Mucosa of rectum (tissue), 2 donors: ENCODE results near the gene PPIL1.
A peak's percentile ranks its signal among the peaks of the same experiment; 100 is the strongest.

Source experiments
- H3K27ac ChIP-seq, 2 donors: one replicate each; pipeline ENCODE4 v1.7.0; 2013; ENCODE audit warnings: inconsistent platforms in 2 of 2, low read depth in 2 of 2, low read length in 2 of 2
- H3K27me3 ChIP-seq, 2 donors: one replicate each; pipeline ENCODE4 v1.7.0; 2013; ENCODE audit warnings: low read length in 2 of 2; ENCODE audit not compliant: control insufficient read depth in 2 of 2, insufficient read depth in 2 of 2
- H3K36me3 ChIP-seq, 2 donors: one replicate each; pipeline ENCODE4 v1.7.0; 2013; ENCODE audit warnings: low read length in 2 of 2; ENCODE audit not compliant: control insufficient read depth in 2 of 2, insufficient read depth in 2 of 2
- H3K4me1 ChIP-seq, 2 donors: one replicate each; pipeline ENCODE4 v1.7.0; 2013; ENCODE audit warnings: low read length in 2 of 2, mild to moderate bottlenecking in 1 of 2; ENCODE audit not compliant: control insufficient read depth in 2 of 2, insufficient read depth in 2 of 2
- H3K4me3 ChIP-seq, 2 donors: one replicate each; pipeline ENCODE4 v1.7.0; 2013; ENCODE audit warnings: low read length in 2 of 2
- H3K9ac ChIP-seq, 2 donors: one replicate each; pipeline ENCODE4 v1.7.0; 2013; ENCODE audit warnings: low read length in 2 of 2, low read depth in 1 of 2, mild to moderate bottlenecking in 1 of 2
- H3K9me3 ChIP-seq, 2 donors: one replicate each; pipeline ENCODE4 v1.7.0; 2013; ENCODE audit warnings: low read length in 2 of 2; ENCODE audit not compliant: control insufficient read depth in 2 of 2
- donor health status: healthy.
- donor health status: Normal muscosa, but diverticular disease.

Gene PPIL1

GRCh38 chr6:36845233-36845632, 29.4 kb downstream of the PPIL1 start:
- H3K27me3 ChIP-seq, result peaks cover 6 to 9% of the 10 kb centered on the region in 2 donors
- peaks cover 7 to 17% of the 10 kb centered on the region in 2 donors for H3K4me1 ChIP-seq
- H3K9me3 ChIP-seq, result no peaks in the 10 kb centered on the region
- H3K9ac ChIP-seq, result no peak overlapping the region
- no peaks in the 10 kb centered on the region for H3K36me3 ChIP-seq
- H3K27ac ChIP-seq, result no peak overlapping the region
- no peak overlapping the region for H3K4me3 ChIP-seq

GRCh38 chr6:36844232-36845170, 30.1 kb downstream of the PPIL1 start:
- no peak overlapping the region for H3K4me3 ChIP-seq
- peaks cover 9 to 20% of the 10 kb centered on the region in 2 donors for H3K4me1 ChIP-seq
- H3K9ac ChIP-seq, result no peak overlapping the region
- H3K27me3 ChIP-seq, result peaks cover 9 to 10% of the 10 kb centered on the region in 2 donors
- no peak overlapping the region for H3K27ac ChIP-seq
- H3K36me3 ChIP-seq, result no peaks in the 10 kb centered on the region
- H3K9me3 ChIP-seq, result no peaks in the 10 kb centered on the region

GRCh38 chr6:36843170-36843569, 31.4 kb downstream of the PPIL1 start:
- no peak overlapping the region for H3K4me3 ChIP-seq
- H3K9me3 ChIP-seq, result no peaks in the 10 kb centered on the region
- no peak overlapping the region for H3K9ac ChIP-seq
- H3K27ac ChIP-seq, result no peak overlapping the region
- no peaks in the 10 kb centered on the region for H3K36me3 ChIP-seq
- peaks cover 20 to 21% of the 10 kb centered on the region in 2 donors for H3K27me3 ChIP-seq
- peaks cover 7 to 16% of the 10 kb centered on the region in 2 donors for H3K4me1 ChIP-seq

GRCh38 chr6:36841756-36842155, 32.8 kb downstream of the PPIL1 start:
- H3K27me3 ChIP-seq, result peaks cover 24 to 26% of the 10 kb centered on the region in 2 donors
- H3K4me3 ChIP-seq, result no peak overlapping the region
- no peaks in the 10 kb centered on the region for H3K36me3 ChIP-seq
- H3K4me1 ChIP-seq, result peaks cover 7 to 14% of the 10 kb centered on the region in 2 donors
- no peaks in the 10 kb centered on the region for H3K9me3 ChIP-seq
- no peak overlapping the region for H3K9ac ChIP-seq
- H3K27ac ChIP-seq, result no peak overlapping the region

- Histone ChIP-seq H3K27ac (no peak overlapping the region), H3K9me3 (no peaks in the 10 kb centered on the region), H3K4me3 (peak overlapping the region in 1 of 2 donors; percentile 37), H3K36me3 (no peaks in the 10 kb centered on the region), H3K9ac (no peak overlapping the region), H3K4me1 (peaks cover 7 to 14% of the 10 kb centered on the region in 2 donors), H3K27me3 (peaks cover 24 to 26% of the 10 kb centered on the region in 2 donors)
These were observed 33.9 kb downstream of the PPIL1 start for GRCh38 chr6:36840432-36841403.

GRCh38 chr6:36839749-36840431, 34.7 kb downstream of the PPIL1 start:
- Histone ChIP-seq H3K9ac (no peak overlapping the region), H3K4me1 (peaks cover 7 to 14% of the 10 kb centered on the region in 2 donors), H3K4me3 (peak overlapping the region; percentile 26 to 37), H3K36me3 (no peaks in the 10 kb centered on the region), H3K27ac (no peak overlapping the region), H3K9me3 (no peaks in the 10 kb centered on the region), H3K27me3 (peaks cover 24 to 26% of the 10 kb centered on the region in 2 donors)

GRCh38 chr6:36838896-36839748, 35.5 kb downstream of the PPIL1 start, which contains the start of gene CPNE5:
CPNE5 (minus strand) TSS chr6:36839444; CDS start chr6:36839377, 67 bp downstream.
- Histone ChIP-seq H3K9ac (no peak within 1 kb of the TSS), H3K27ac (no peak within 1 kb of the TSS), H3K4me1 (peaks cover 7 to 14% of the 10 kb centered on the region in 2 donors)

GRCh38 chr6:36837686-36838085, 36.9 kb downstream of the PPIL1 start:
- Histone ChIP-seq H3K27ac (no peak overlapping the region), H3K27me3 (peaks cover 24 to 26% of the 10 kb centered on the region in 2 donors), H3K36me3 (no peaks in the 10 kb centered on the region), H3K9me3 (no peaks in the 10 kb centered on the region), H3K9ac (no peak overlapping the region), H3K4me1 (peaks cover 7 to 14% of the 10 kb centered on the region in 2 donors), H3K4me3 (no peak overlapping the region)

More at GRCh38 chr6:36838896-36839748, 35.5 kb downstream of the PPIL1 start, which contains the start of gene CPNE5:
- no peaks in the 10 kb centered on the region for H3K36me3 ChIP-seq
- peak within 1 kb of the TSS; percentile 26 to 37 for H3K4me3 ChIP-seq
- peaks cover 24 to 26% of the 10 kb centered on the region in 2 donors for H3K27me3 ChIP-seq
- no peaks in the 10 kb centered on the region for H3K9me3 ChIP-seq

GRCh38 chr6:36837022-36837339, 37.6 kb downstream of the PPIL1 start:
- Histone ChIP-seq H3K9me3 (no peaks in the 10 kb centered on the region), H3K4me3 (no peak overlapping the region), H3K4me1 (peaks cover 7 to 14% of the 10 kb centered on the region in 2 donors), H3K27me3 (peaks cover 24 to 26% of the 10 kb centered on the region in 2 donors), H3K27ac (no peak overlapping the region), H3K36me3 (no peaks in the 10 kb centered on the region), H3K9ac (no peak overlapping the region)
